ENCODE data around the gene IFNG.
"Not testable (repeated sequence)": the region's sequence is repeated elsewhere in the genome, so short reads cannot be mapped to it uniquely, and the experiment has no call there.

Gene IFNG

DNA sequence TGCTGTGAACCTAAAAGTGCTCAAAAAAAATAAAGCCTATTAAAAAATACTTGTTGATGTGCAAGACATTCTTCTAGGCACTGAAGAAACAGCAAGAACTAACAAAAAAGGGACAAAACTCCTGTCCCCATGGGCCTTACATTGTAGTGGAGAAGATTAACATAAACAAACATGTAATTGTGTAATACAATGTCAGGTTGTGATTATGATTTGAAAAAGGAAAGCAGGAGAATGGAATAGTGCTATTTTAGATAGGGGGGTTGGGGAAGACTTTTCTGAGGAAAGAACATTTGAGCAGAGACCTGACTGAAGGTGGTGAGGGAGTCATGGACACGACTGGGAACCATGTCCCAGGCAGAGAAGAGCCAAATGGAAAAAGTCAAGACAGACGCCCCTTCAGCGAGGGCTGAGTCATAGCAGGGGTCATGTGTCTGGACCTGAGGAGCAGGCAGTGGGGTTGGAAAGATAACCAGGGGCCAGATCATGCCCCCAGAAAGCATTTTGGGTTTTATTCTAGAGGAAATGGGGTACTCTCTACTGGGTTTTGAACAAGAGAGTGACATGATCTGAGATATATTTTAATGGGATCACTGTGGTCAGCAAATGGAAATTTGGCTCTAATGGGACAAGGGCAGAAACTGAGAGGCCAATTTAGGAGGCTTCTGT is 19.4 kb upstream of the IFNG start:
- Histone ChIP-seq H3K9me3 (no peaks in the 10 kb centered on the region), H3K27me3 (no peaks in the 10 kb centered on the region; the same call in 1 of the 2 replicates), H3K4me1 (no peaks in the 10 kb centered on the region), H3K36me3 (no peaks in the 10 kb centered on the region), H3K4me3 (ENCODE audit: low read depth, low read length) (no peak overlapping the region)
- TF ChIP-seq, protein P1, sequence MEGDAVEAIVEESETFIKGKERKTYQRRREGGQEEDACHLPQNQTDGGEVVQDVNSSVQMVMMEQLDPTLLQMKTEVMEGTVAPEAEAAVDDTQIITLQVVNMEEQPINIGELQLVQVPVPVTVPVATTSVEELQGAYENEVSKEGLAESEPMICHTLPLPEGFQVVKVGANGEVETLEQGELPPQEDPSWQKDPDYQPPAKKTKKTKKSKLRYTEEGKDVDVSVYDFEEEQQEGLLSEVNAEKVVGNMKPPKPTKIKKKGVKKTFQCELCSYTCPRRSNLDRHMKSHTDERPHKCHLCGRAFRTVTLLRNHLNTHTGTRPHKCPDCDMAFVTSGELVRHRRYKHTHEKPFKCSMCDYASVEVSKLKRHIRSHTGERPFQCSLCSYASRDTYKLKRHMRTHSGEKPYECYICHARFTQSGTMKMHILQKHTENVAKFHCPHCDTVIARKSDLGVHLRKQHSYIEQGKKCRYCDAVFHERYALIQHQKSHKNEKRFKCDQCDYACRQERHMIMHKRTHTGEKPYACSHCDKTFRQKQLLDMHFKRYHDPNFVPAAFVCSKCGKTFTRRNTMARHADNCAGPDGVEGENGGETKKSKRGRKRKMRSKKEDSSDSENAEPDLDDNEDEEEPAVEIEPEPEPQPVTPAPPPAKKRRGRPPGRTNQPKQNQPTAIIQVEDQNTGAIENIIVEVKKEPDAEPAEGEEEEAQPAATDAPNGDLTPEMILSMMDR (IDR thresholded peaks at IDR 0.05; ENCODE audit: low read depth, low read length), result no peak
- DNase-seq, result no peak

DNA sequence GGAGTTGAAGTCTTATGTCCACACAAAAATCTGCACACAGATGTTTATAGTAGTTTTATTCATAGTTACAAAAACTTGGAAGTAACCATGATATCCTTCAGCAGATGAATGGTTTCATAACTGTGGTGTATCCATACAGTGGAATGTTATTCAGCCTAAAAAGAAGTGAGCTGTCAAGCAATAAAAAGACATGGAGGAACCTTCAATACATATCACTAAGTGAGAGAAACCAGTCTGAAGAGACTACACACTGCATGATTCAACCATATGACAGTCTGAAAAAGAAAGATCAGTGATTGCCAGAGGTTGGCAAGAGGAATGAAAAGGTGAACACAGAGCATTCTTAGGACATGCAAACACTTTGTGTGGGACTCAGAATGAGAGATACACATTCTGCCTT is 18.6 kb upstream of the IFNG start:
- no peak for DNase-seq
- Histone ChIP-seq H3K4me1 (no peaks in the 10 kb centered on the region), H3K36me3 (no peaks in the 10 kb centered on the region), H3K9me3 (no peaks in the 10 kb centered on the region), H3K27me3 (no peaks in the 10 kb centered on the region; the same call in 1 of the 2 replicates), H3K4me3 (ENCODE audit: low read depth, low read length) (no peak overlapping the region)
- TF ChIP-seq, protein P1 (IDR thresholded peaks at IDR 0.05; ENCODE audit: low read depth, low read length), result no peak

DNA sequence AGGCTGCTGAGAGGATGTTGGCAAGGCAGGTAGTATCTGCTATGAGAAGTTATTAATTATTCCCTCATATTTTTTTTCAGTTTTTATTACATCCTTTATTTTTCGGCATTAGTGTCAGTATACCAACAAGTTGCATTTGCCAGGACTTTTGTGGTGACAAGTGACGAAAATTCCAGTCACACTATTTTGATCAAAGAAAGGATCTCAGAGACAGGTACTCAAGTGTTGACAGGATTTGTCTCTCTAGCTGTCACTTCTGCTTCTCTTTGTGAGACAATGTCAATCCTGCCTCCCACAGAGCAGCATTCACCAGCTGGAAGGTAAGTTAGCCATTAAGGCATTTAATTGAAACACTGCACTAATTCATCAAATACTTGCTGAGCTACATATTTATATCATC is 18.0 kb upstream of the IFNG start:
- H3K27me3 ChIP-seq, result no peaks in the 10 kb centered on the region; the same call in 1 of the 2 replicates
- DNase-seq, result no peak
- no peaks in the 10 kb centered on the region for H3K9me3 ChIP-seq
- H3K4me1 ChIP-seq, result no peaks in the 10 kb centered on the region
- no peak overlapping the region for H3K4me3 ChIP-seq (ENCODE audit: low read depth, low read length)
- no peaks in the 10 kb centered on the region for H3K36me3 ChIP-seq
- TF ChIP-seq, protein P1 (IDR thresholded peaks at IDR 0.05; ENCODE audit: low read depth, low read length), result no peak

DNA sequence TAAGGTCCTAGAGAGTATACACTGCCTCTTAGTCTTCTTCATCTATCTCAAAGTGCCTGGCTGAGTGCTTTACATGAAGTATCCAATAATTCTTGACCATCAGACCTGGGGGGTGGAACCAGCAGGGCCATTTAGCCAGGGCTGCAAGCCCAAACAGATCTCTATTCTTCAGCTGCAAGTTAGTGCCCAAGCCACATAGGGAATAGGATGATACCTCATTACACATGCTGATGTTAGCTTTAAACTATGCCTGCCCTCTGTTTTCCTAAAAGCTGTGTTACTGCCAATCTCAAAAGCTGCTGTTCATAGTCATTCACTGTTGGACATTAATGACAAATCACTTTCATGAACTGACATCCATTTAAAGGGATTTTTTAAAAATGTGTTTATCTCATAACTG is 16.7 kb upstream of the IFNG start:
- Histone ChIP-seq H3K4me1 (no peaks in the 10 kb centered on the region), H3K9me3 (no peaks in the 10 kb centered on the region), H3K27me3 (no peaks in the 10 kb centered on the region; the same call in 1 of the 2 replicates), H3K4me3 (ENCODE audit: low read depth, low read length) (no peak overlapping the region), H3K36me3 (no peaks in the 10 kb centered on the region)
- TF ChIP-seq, protein P1 (IDR thresholded peaks at IDR 0.05; ENCODE audit: low read depth, low read length), result no peak
- no peak for DNase-seq

DNA sequence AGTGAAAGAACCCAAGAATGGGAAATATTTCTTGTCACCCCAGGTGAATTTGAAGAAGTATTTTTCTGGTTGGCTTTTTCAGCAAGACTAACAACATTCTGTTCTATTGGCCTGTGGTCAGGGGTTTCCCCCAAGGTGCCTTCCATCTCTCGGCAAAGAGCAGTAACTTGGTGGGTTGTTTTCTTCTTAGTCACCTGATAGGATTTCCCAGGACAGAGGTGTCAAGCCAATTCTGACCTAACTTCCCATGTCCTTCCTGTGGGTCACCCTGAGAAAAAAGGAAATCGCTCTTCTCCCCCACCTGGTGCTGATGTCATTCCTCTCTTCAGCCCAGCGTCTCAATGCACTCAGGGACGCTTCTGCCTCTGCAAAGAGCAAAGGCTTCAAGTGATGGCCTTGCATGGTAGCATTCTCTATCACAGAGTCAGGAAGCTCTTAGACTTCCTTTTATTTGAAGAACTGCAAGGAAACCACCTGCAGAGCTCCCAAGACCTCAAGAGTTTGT is 16.1 kb upstream of the IFNG start:
- H3K27me3 ChIP-seq, result no peaks in the 10 kb centered on the region; the same call in 1 of the 2 replicates
- H3K4me1 ChIP-seq, result no peaks in the 10 kb centered on the region
- TF ChIP-seq, protein P1 (IDR thresholded peaks at IDR 0.05; ENCODE audit: low read depth, low read length), result no peak
- no peaks in the 10 kb centered on the region for H3K9me3 ChIP-seq
- no peak overlapping the region for H3K4me3 ChIP-seq (ENCODE audit: low read depth, low read length)
- no peak for DNase-seq
- H3K36me3 ChIP-seq, result no peaks in the 10 kb centered on the region

DNA sequence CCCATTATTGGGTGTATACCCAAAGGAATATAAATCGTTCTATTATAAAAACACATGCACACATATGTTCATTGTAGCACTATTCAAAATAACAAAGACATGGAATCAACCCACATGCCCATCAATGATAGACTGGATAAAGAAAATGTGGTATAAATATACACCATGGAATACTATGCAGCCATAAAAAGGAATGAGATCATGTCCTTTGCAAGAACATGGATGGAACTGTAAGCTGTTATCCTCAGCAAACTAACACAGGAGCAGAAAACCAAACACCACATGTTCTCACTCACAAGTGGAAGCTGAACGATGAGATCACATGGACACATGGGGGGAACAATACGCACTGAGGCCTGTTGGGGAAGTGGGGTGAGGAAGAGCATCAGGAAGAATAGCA is 15.2 kb upstream of the IFNG start:
- H3K27me3 ChIP-seq; H3K36me3 ChIP-seq; H3K4me3 ChIP-seq (ENCODE audit: low read depth, low read length); DNase-seq; H3K9me3 ChIP-seq; H3K4me1 ChIP-seq: not testable (repeated sequence)

All from BE2C (cell line).